Ramos (cell line): ENCODE data around the gene BEST4.
"Not testable (repeated sequence)": the region's sequence is repeated elsewhere in the genome, so short reads cannot be mapped to it uniquely, and the experiment has no call there.

ENCODE experiments used
- in situ Hi-C: fragments of 300-500 bp; cut with MboI; formaldehyde crosslinking; loops from one replicate; pipeline ENCODE4 v1.14.3; 2022; ENCODE audit warnings: low sequenced_read_pairs; ENCODE audit not compliant: unreplicated experiment

Gene BEST4

DNA sequence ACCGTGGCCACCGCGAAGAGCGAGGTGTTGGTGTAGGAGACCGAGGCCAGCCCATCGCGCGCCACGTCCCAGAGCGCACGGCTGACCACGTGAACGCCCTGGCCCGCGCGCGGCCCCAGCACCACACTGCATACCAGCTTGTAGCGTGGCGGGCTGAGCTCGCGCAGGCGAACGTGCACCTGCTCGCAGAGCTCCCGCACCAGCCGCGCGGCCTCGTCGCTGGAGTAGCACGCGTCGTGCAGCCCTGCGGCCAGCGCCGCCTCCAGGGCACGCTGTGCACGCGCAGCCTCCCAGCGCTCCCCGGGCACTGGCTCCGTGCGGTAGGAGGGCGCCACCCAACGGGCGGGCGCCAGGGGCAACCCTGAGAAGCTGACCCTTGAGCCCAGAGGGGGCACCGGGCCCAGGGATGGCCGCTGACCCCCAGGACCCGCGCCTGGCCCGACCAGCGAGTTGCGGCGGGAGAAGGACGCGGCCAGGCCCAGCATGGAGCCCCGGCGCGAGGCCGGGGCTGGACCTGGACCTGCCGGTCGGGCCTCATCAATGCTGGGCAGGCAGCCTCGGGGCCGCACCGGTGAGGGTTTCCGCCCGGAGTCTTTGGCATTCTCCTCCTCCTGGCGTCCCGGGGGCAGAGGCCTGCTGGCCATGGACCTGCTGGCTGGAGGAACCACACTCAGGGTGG lies 18.2 kb upstream of the BEST4 start:
- in situ Hi-C loops: loop anchor here (25.0 kb wide), 1 partner anchor 706 kb away; the partner anchor contains the start of genes CCDC163, MMACHC and PRDX1

DNA sequence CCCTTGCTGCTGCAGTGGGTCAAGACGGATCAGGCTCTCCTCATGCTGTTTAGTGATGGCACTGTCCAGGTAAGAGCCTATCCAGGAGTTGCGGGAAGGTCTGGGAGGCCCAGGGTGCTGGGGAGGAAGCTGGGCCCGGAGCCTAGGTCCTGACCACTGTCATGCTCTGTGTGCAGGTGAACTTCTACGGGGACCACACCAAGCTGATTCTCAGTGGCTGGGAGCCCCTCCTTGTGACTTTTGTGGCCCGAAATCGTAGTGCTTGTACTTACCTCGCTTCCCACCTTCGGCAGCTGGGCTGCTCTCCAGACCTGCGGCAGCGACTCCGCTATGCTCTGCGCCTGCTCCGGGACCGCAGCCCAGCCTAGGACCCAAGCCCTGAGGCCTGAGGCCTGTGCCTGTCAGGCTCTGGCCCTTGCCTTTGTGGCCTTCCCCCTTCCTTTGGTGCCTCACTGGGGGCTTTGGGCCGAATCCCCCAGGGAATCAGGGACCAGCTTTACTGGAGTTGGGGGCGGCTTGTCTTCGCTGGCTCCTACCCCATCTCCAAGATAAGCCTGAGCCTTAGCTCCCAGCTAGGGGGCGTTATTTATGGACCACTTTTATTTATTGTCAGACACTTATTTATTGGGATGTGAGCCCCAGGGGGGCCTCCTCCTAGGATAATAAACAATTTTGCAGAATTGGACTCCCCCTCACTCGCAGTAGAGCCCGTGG lies 17.5 kb upstream of the BEST4 start:
- in situ Hi-C loops: loop anchor here (25.0 kb wide), 1 partner anchor 707 kb away; the partner anchor contains the start of genes CCDC163, MMACHC and PRDX1

DNA sequence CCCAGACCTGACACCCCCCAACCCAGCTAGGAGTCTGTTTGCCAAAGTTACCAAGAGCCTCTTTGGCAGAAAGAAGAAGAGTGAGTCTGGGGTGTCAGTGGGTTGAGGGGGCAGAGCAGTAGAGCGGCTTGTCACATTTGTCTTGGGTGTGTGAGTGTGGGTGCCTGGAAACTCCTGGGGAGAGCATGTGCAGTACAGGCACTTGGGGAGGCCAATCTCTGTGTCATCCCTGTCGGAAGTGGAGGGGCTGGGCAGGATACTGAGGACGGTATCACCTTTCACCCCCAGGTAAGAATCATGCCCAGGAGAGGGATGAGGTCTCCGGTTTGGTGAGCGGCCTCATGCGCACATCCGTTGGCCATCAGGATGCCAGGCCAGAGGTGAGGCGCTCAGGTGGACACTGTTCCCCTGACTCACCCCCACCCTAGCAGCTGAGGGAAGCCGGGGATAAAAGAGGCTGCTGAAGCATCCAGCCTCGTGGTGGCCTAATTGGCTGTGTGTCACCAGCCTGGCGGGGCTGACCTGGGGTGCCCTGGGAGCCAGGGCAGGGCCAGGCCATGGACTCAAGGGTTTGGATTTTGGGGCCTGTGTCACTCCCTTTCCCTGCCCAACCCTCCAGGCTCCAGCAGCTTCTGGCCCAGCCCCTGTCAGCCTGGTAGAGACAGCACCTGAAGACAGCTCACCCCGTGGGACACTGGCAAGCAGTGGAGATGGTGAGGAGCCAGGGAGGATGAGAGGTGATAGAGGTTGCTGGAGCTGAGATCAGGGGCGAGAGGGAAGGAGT lies 15.5 kb upstream of the BEST4 start:
- in situ Hi-C loops: loop anchor here (25.0 kb wide), 1 partner anchor 709 kb away; the partner anchor contains the start of genes CCDC163, MMACHC and PRDX1

DNA sequence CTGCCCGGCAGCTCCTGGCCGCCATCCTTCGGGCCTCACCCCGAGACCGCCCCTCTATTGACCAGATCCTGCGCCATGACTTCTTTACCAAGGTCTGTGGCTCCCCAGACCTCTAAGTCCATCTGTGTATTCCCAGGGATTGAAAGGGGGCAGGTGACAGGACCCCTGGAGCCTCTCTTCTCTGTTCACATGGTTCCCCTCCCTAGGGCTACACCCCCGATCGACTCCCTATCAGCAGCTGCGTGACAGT lies 15.0 kb upstream of the BEST4 start:
- in situ Hi-C loops: loop anchor here (25.0 kb wide), 1 partner anchor 709 kb away; the partner anchor contains the start of genes CCDC163, MMACHC and PRDX1

DNA sequence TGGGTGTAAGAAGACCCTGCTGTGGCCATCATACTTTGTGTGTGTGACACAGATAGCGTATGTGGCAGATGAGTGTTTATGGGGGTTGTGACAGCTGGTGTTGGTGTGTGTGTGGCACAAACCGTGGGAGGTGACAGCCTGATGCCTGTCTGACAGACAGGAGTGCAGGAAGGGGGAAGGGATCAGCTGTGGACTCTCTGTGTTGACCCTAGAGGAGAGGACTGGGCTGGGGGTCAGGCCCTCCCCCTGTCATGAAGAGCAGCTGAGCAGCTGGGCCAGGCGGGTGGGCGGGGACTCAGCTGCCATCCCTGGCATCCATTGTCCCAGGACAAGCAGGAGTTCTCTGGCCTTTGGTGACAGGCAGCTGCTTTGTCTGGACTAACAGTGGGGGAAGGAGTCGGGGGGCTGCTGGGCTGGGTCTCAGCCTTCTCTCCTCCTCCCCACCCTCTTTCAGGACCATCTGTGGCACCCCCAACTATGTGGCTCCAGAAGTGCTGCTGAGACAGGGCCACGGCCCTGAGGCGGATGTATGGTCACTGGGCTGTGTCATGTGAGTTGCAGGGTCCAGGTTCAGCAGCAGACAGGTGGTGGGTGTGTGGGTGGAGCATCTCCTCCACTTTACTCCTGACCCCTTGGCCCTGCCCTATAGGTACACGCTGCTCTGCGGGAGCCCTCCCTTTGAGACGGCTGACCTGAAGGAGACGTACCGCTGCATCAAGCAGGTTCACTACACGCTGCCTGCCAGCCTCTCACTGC lies 14.5 kb upstream of the BEST4 start:
- in situ Hi-C loops: loop anchor here (25.0 kb wide), 1 partner anchor 710 kb away; the partner anchor contains the start of genes CCDC163, MMACHC and PRDX1

DNA sequence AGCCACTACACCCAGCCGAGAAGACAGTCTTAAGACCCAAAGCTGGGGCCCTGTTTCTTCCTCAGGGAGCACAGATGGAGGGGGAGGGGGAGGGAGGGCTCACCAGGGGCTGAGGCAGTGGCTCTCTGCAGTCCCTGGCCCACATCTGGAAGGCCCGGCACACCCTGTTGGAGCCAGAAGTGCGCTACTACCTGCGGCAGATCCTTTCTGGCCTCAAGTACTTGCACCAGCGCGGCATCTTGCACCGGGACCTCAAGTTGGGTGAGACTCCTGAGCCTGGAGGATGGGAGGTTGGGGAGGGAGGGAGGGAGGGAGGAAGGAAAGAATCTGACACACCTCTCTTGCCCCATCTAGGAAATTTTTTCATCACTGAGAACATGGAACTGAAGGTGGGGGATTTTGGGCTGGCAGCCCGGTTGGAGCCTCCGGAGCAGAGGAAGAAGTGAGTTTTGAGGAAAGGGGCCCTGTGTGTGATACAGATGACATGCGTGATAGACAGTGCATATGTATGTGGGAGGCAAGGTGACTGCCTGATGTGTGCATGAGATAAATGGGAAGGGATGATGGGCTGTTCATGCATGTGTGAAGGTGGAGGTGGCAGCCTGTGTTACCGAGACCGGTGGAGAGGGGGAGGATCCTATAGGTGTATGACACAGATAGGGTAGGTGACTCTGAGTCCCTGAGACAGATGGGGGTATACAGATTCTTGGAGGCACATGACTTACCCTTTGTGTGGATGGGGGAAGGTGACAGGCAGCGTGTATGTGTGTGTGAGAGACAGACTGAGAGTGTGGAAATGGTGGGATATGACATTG lies 13.7 kb upstream of the BEST4 start:
- in situ Hi-C loops: loop anchor here (25.0 kb wide), 1 partner anchor 711 kb away; the partner anchor contains the start of genes CCDC163, MMACHC and PRDX1

DNA sequence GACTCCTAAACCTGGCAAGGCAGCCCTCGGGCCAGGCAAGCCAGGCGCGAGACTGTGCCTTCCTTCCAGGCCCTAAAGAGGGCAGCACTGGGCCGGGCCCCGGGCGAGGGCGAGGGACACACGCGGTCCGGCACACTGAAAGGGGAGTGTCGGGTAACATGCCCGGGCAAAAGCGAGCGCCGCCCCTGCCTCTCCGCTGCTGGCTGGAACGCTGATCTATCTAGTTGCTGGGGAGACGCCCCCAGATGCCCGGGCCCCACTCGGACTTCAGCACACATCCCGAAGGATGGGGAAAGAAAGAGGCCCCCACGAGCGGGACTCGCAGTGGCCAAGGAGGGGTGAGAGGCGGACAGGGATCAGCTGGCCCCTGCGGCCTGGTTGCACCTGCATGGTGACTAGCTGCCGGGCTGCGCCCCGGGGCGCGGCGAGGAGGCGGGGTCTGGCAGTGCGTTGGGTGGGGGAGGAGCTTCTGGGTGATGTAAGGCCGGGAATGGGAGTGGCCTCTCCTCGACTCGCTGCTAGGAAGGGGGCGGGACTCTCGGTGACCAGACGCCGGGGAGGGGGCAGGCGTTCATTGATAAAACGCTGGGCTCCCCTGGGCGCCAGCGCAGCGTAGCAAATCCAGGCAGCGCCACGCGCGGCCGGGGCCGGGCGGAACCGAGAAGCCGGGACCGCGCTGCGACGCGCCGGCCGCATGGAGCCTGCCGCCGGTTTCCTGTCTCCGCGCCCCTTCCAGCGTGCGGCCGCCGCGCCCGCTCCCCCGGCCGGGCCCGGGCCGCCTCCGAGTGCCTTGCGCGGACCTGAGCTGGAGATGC lies 12.0 kb upstream of the BEST4 start, which contains the start of gene PLK3:
Gene PLK3, plus strand, starts transcription at position 608 of the 815 bp plus-strand sequence. Its CDS starts 87 bp downstream, at position 695.
- in situ Hi-C loops: loop anchor here (25.0 kb wide), 1 partner anchor 712 kb away; the partner anchor contains the start of genes CCDC163, MMACHC and PRDX1

DNA sequence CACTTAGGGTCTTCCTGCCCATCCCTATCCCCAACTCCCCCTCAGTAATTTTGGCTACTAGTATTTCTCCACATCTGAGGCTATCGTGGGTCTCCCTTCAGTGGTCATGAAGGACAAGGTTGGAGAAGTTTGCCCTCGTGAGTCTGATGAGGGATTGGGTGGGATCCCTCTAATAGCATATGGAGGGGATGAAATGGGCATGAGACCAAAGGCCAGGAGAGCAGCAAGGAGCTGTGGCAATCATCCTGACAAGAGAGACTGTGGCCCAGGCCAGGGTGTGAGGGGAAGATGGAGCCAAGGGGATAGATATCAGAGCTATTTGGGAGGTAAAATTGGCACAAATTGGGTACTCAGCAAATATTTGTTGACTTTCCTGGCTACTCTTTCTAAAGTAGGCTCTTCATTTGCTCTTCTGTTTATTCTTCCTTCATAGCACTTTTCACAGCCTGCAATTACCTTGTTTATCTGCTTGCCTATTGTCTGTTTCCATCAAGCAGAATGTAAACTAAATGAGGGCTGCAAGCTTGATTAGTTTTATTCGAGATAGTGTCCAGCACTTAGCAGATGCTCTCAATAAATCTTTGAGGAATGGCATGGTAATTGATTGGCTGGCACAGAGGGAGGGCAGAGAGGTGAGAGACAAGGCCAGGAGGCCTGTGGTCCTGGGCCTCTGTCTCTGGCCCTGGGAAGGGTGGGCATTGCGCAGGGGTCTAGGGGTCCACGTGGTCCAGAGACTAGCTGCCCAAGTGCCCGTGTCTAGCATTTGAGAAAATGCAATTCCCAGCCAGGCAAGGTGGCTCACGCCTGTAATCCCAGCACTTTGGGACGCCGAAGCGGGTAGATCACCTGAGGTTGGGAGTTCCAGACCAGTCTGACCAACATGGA lies 10.8 kb upstream of the BEST4 start:
- in situ Hi-C loops: no loop called here

DNA sequence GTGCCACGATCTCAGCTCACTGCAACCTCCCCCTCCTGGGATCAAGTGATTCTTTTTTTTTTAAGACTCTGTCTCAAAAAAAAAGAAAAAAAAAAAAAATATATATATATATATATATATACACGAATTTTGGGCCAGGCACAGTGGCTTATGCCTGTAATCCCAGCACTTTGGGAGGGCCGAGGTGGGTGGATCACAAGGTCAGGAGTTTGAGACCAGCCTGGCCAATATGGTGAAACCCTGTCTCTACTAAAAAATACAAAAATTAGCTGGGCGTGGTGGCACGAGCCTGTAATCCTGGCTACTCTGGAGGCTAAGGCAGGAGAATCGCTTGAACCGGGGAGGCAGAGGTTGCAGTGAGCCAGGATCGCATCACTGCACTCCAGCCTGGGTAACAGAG lies 9.9 kb upstream of the BEST4 start:
- in situ Hi-C loops: not testable (repeated sequence)

DNA sequence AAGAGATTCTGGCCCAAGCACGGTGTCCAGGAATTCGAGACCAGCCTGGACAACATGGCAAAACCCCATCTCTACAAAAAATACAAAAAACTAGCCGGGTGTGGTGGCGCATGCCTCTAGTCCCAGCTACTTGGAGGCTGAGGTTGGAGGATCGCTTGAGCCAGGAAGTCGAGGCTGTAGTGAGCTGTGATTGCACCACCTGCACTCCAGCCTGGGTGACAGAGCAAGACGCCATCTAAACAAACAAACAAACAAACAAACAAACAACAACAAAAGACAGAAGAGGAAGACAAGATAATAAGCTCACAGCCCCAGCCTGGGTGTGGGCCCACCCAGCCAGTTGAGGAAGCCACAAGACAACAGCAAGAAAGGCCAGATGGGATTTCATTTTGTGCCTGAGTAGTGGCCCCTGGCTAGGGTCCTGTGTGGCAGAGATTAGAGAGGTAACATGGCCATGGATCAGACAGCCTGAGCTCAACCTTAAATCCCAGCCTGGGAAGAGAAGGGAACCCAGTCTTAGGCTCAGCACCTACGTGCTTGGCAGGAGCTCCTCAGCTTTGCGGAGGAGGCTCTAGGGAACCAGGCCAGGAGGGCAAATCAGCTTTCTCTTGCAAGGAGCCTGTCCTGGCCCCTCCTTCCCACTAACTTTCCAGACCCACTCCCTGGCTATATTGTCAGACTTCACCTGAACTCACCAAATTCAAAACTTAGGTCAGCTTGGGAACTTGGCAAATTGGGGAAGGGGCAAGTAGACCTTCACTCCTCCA lies 4.9 kb upstream of the BEST4 start:
- in situ Hi-C loops: no loop called here

DNA sequence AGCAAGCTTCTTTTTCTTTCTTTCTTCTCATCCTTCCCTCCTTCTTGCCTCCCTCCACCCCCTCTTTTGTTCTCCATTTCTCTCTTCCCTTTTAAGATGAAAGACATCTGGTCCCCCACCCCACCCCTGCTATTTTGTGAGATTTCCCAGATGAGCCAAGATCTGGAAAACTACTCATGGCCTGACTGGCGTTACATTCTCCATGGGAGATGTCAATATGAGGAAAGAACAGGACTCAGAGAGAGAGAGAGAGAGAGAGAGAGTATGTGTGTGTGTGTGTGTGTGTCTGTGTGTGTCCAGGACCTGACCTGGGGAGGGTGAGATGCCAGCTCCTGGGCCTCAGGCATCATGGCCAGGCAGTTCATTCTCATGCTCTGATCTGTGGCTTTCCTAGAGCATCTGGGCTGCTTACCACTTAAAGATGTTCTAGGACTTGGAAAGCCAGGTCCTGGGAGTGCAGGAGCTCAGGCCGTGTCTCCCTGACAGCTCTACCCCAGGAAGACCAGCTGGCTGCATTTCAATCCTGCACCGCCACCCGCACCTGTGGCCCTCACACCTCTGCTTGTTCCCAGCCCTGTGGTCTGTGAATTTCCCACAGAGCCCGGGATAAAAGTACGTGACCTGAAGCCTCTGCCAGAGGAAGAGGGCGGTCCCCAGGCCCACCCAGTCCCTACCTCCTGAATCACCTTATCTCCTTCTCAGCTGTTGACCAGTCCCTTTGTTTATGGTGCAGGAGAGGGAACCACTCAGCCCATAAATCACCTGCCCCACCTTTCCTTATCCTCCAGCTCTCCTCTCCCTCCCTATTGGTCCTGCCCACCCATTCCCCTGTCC lies 3.2 kb upstream of the BEST4 start:
- in situ Hi-C loops: no loop called here

DNA sequence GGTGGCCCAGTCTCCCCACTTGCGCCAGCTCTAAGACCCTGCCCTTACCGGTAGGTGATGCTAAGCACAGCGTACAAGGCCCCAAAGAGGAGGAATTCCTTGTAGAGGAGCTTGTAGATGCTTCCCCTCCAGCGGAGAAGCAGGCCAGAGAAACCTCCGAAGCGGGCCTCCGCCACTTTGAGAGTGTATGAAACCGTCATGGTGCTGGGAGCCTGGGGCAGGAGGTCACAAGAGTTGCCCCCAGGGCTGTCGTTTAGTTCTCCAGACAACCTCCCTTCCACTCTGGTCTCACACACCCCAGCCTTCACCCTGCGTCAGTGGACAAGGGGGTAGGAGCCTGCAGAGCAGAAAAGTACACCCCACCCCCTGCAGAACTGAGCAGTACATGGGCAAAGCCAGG lies 464 bp downstream of the BEST4 start:
- in situ Hi-C loops: no loop called here

DNA sequence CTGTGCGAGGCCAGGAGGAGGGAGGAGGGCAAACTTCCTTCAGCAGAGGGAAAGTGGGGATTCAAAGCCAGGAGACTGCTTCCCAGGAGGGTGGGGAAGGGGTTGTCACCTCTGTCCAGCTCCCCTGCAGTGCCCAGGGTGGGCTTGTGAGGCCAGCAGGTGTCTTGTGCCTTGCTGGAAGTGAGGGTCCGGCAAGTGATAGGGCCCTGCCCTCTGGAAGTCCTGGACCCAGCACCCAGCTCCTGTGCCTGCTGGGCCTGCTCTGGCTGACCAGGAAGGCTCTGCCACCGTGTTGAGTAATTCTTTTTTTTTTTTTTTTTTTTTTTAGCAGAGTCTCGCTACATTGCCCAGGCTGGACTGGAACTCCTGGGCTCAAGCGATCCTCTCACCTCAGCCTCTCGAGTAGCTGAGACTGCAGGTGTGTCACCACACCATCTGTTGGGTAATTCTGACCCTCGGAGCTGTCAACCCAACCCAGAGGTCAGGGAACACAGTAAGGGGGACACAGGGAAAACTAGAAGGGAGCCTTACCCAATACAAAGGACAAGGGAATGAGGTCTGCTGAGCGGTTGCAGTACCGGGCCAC lies 1.0 kb downstream of the BEST4 start:
- in situ Hi-C loops: no loop called here

DNA sequence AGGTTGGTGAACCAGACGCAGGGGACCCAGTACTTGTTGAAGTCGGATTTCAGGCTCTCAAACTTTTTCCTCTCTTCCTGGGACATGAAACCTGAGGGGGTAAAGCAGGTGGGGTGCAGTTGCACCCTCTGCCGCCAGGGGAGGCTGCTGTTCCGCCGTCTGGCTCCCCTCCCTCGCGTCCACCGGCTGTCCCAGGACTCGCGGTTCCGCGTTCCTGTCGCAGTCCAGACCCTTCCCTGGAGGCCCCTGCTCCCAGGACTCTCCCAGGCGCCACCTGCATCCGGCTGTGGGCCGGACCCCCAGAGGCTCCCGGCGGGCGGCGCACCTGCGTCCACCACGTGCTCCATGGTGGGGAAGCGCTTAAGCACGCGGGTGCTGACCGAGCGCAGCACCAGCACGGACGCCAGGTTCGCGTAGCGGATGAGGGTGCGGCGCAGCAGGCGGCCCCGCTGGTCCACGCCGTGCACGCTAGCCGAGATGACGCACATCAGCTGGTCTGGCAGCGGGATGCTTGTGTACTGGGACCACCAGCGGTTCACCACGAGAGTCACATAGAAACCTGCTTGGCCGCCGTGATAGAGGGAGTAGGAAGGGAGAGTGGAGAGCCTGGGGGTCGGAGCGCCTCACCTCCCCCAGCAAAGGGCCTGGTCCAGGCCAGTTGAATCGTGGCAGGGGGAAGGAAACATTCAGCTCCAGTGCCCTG lies 1.7 kb downstream of the BEST4 start:
- in situ Hi-C loops: no loop called here
